Fibroblast of the conjunctiva (primary cell): ENCODE results near the gene NEUROD4.

ENCODE experiments used
- DNase-seq: peaks from one replicate; pipeline ENCODE4 v3.0.0-alpha.2; 2010; ENCODE audit warnings: low read depth

Gene NEUROD4

DNA sequence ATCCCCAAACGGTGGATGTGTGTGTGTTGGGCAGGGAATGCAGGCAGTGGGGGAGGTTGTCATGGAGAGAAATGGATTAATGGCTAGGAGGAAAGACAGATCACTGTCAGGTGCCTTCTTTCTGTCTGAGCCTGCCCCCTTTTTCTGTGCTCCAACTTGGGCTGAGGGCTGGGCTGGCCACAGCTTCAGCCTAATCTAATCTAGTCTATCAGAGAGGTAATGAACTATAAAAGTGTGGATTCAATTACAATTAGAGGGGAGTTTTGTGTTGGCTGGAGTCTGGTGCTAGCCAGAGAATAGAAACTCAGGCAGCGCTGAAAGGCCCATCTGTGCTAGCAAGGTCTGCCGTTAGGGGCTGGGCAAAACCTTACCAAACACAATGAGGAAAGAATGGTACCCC is 41.2 kb downstream of the NEUROD4 start:
- no peak for DNase-seq

- no peak for DNase-seq
These were observed 43.5 kb downstream of the NEUROD4 start for GRCh38 chr12:55063291-55063690.

- no peak for DNase-seq
These were observed 45.8 kb downstream of the NEUROD4 start for GRCh38 chr12:55065535-55065934.

GRCh38 chr12:55067701-55068100 is 47.9 kb downstream of the NEUROD4 start:
- DNase-seq, result no peak

GRCh38 chr12:55068416-55069010 is 48.7 kb downstream of the NEUROD4 start:
- peak; percentile 12 for DNase-seq

GRCh38 chr12:55072083-55072482 is 52.3 kb downstream of the NEUROD4 start:
- DNase-seq, result peak; percentile 2

GRCh38 chr12:55073043-55074022 is 53.6 kb downstream of the NEUROD4 start:
- DNase-seq, result peak; percentile 67

DNA sequence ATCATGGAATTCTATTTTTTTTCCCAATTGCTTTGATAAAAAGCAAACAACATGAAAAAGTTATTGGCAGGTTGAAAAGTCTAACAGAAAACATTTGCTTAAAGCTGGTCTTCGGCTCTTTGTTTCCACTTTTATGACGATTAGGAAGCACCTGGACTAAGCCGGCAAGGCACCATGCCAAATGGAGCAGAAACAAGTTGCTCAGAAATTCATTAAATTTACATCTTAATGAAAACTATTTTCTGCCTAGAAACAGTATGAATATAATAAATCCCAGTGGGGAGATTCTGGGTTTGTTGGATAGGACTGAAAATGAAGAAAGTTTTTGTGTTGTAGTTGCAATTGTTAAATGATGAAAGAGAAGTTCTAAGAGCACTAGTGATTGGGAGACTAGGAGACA is 55.0 kb downstream of the NEUROD4 start:
- no peak for DNase-seq
